Esophagus (tissue), 2 donors: ENCODE data around the gene MSRB3. TPM values are rescaled to one million over a fixed set of nuclear protein-coding genes. Genes with fewer than 3 reads are reported as not detected.
"Not testable (repeated sequence)": the region's sequence is repeated elsewhere in the genome, so short reads cannot be mapped to it uniquely, and the experiment has no call there.

Experiments
- H3K27ac ChIP-seq, 2 donors: one replicate each; pipeline ENCODE4 v1.5.1; 2013; ENCODE audit warnings: low read depth in 2 of 2, mild to moderate bottlenecking in 2 of 2, inconsistent platforms in 1 of 2, low read length in 1 of 2, moderate library complexity in 1 of 2
- H3K27me3 ChIP-seq, 2 donors: one replicate each; pipeline ENCODE4 v1.6.1; 2013; ENCODE audit warnings: low read length in 2 of 2, control low read depth in 1 of 2, mild to moderate bottlenecking in 1 of 2; ENCODE audit not compliant: insufficient read depth in 2 of 2, control insufficient read depth in 1 of 2
- H3K36me3 ChIP-seq, 2 donors: one replicate each; pipeline ENCODE4 v1.6.1; 2013; ENCODE audit warnings: low read length in 1 of 2; ENCODE audit not compliant: control insufficient read depth in 2 of 2, insufficient read depth in 2 of 2
- H3K4me1 ChIP-seq, 2 donors: one replicate each; pipeline ENCODE4 v1.6.1; 2013; ENCODE audit warnings: low read length in 1 of 2; ENCODE audit not compliant: control insufficient read depth in 2 of 2, insufficient read depth in 2 of 2
- H3K4me3 ChIP-seq, 2 donors: one replicate each; pipeline ENCODE4 v1.5.1; 2013; ENCODE audit warnings: low read length in 2 of 2, mild to moderate bottlenecking in 2 of 2, low read depth in 1 of 2, moderate library complexity in 1 of 2
- H3K9me3 ChIP-seq, 2 donors: one replicate each; pipeline ENCODE4 v1.6.1; 2013; ENCODE audit warnings: mild to moderate bottlenecking in 2 of 2, low read depth in 1 of 2, low read length in 1 of 2, moderate library complexity in 1 of 2; ENCODE audit not compliant: control insufficient read depth in 2 of 2, insufficient read depth in 1 of 2
- WGBS, 2 donors: extraction: QIAGEN DNeasy Blood & Tissue Kit; methylation state at CpG; one replicate each; pipeline ENCODE4 v1.1.7; 2013; 5-methylcytosine and 5-hydroxymethylcytosine counted together
- polyA plus RNA-seq, 2 donors: library from polyadenylated mRNA; stranded (reverse); fragments of 200-250 nt; gene quantifications; one replicate each; pipeline ENCODE4 v1.2.3, GENCODE V29; 2013
- donor health status: healthy with polysubstance abuse.
- donor health status: Bipolar disorder and iron deficiency.

The MSRB3 gene
- polyA plus RNA-seq, 2 donors: 5.4 to 14.8 TPM

- WGBS, 2 donors: 74 to 93% methylated on average over 1 of the region's 1 CpG
- Histone ChIP-seq H3K27ac (no peak overlapping the region), H3K27me3 (no peaks in the 10 kb centered on the region), H3K4me3 (no peak overlapping the region), H3K4me1 (no peaks in the 10 kb centered on the region), H3K9me3 (no peaks in the 10 kb centered on the region), H3K36me3 (no peaks in the 10 kb centered on the region)
These were observed 175.8 kb downstream of the MSRB3 start for GRCh38 chr12:65454115-65454787.

GRCh38 chr12:65457341-65457740, 178.9 kb downstream of the MSRB3 start:
- H3K27me3 ChIP-seq, H3K4me3 ChIP-seq, H3K4me1 ChIP-seq, H3K36me3 ChIP-seq, H3K27ac ChIP-seq, H3K9me3 ChIP-seq: not testable (repeated sequence)

DNA sequence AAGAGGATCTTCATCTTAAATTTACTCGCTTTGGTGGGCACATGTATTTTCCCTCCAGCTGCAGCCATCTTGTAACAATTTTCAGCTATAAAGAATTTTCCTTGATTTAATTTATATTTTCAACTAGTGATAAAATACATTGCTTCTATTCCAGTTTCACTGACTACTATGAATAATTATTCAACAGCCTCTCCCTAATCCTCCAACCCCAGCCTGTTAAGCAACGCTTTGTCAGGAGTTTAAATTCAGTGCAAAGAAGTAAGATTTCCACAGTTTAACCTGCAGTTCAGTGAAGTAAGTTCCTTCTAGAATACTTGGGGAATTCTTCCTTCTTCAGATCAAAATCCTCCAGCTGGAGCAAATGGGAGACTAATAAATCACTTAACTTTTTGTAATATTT, 180.2 kb downstream of the MSRB3 start:
- H3K36me3 ChIP-seq: no peaks in the 10 kb centered on the region
- H3K27me3 ChIP-seq: no peaks in the 10 kb centered on the region
- H3K9me3 ChIP-seq: no peaks in the 10 kb centered on the region
- no peaks in the 10 kb centered on the region for H3K4me1 ChIP-seq
- WGBS, 2 donors: 93% methylated on average over 2 of the region's 2 CpGs
- no peak overlapping the region for H3K27ac ChIP-seq
- H3K4me3 ChIP-seq: no peak overlapping the region

DNA sequence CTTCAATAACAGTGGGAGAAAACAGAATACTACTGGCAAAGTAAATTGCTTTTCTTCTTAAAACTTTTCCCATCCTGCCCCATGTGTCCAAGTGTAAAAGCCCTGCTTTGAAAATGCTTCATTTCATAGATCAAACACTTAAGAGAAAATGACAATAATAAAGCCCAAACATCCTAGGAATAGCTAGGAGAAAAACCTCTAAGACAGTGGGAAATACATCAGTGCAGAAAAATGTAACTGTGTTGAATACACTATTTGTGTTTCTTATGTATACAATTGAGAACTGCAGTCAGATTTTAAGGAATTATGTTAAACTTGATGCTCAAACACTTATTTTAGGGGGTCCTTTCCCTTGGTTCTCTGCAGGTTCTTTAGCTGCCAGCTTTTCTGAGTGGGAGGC, 181.1 kb downstream of the MSRB3 start:
- Histone ChIP-seq H3K4me3 (no peak overlapping the region), H3K4me1 (no peaks in the 10 kb centered on the region), H3K9me3 (no peaks in the 10 kb centered on the region), H3K36me3 (no peaks in the 10 kb centered on the region), H3K27me3 (no peaks in the 10 kb centered on the region), H3K27ac (no peak overlapping the region)

GRCh38 chr12:65460063-65460462, 181.6 kb downstream of the MSRB3 start:
- H3K9me3 ChIP-seq: no peaks in the 10 kb centered on the region
- no peak overlapping the region for H3K27ac ChIP-seq
- WGBS, 2 donors: 66 to 67% methylated on average over 8 of the region's 8 CpGs
- no peaks in the 10 kb centered on the region for H3K36me3 ChIP-seq
- no peak overlapping the region for H3K4me3 ChIP-seq
- no peaks in the 10 kb centered on the region for H3K27me3 ChIP-seq
- no peaks in the 10 kb centered on the region for H3K4me1 ChIP-seq

DNA sequence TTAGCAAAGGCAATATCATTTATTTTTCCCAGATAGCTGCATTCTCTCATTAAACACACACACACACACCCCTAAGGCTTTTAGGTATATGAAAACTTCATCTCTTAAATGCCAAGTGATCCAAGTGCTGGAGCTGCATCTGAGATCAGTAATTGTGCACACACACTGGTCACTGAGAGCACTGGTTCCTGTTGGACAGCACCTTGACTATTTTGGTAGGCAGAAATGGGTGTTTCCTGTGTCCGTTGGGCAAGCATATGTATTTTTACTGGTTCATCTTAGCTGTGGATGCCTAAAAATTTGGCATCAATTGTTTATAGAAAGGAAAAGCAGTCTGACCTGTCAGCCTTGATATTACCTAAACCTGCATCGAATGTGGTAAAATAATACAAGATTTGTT, 182.5 kb downstream of the MSRB3 start:
- 61 to 65% methylated on average over 2 of the region's 2 CpGs for WGBS, 2 donors
- Histone ChIP-seq H3K4me3 (no peak overlapping the region), H3K4me1 (no peaks in the 10 kb centered on the region), H3K9me3 (no peaks in the 10 kb centered on the region), H3K27ac (no peak overlapping the region), H3K27me3 (no peaks in the 10 kb centered on the region), H3K36me3 (no peaks in the 10 kb centered on the region)

- Histone ChIP-seq H3K27me3 (no peaks in the 10 kb centered on the region), H3K4me1 (no peaks in the 10 kb centered on the region), H3K36me3 (no peaks in the 10 kb centered on the region), H3K9me3 (no peaks in the 10 kb centered on the region), H3K27ac (no peak overlapping the region), H3K4me3 (no peak overlapping the region)
- WGBS, 2 donors: 93% methylated on average over 2 of the region's 2 CpGs
These were observed 184.0 kb downstream of the MSRB3 start for GRCh38 chr12:65462484-65462883.

GRCh38 chr12:65463082-65463481, 184.6 kb downstream of the MSRB3 start:
- Histone ChIP-seq H3K36me3 (no peaks in the 10 kb centered on the region), H3K27ac (no peak overlapping the region), H3K27me3 (no peaks in the 10 kb centered on the region), H3K9me3 (no peaks in the 10 kb centered on the region), H3K4me3 (no peak overlapping the region), H3K4me1 (no peaks in the 10 kb centered on the region)
- 88% methylated on average over 9 of the region's 9 CpGs for WGBS, 2 donors

GRCh38 chr12:65463611-65464010, 185.1 kb downstream of the MSRB3 start:
- WGBS, 2 donors: 74 to 98% methylated on average over 1 of the region's 1 CpG
- Histone ChIP-seq H3K27ac (no peak overlapping the region), H3K4me1 (no peaks in the 10 kb centered on the region), H3K9me3 (no peaks in the 10 kb centered on the region), H3K36me3 (no peaks in the 10 kb centered on the region), H3K4me3 (no peak overlapping the region), H3K27me3 (no peaks in the 10 kb centered on the region)

DNA sequence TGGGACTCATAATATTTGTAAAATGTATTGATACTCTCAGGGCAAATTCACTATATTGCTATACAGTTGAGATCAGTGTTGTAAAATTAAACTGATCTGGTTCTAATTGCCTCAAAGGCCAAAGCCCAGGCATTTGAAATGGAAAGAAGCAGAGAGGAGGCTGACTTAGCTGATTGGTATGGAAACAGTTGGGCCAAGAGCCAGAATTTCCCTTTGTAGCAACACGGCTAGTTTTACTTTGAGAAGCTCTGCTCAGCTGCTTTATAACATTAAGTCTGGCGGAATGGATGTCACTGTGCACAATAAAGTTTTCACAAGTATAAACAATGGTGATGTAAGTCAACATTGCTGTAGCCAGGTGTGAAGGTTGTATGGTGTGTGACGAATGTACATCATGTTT, 186.4 kb downstream of the MSRB3 start:
- Histone ChIP-seq H3K4me1 (no peaks in the 10 kb centered on the region), H3K27ac (no peak overlapping the region), H3K36me3 (no peaks in the 10 kb centered on the region), H3K27me3 (no peaks in the 10 kb centered on the region), H3K9me3 (no peaks in the 10 kb centered on the region), H3K4me3 (no peak overlapping the region)
- 56 to 58% methylated on average over 3 of the region's 3 CpGs for WGBS, 2 donors
